Measurements from ENCODE around the gene C2orf69.

GRCh38 chr2:199923924-199924323, 12.8 kb downstream of the C2orf69 start:
- TF ChIP-seq EZH2 (IDR thresholded peaks at IDR 0.05; ENCODE audit: insufficient read depth, low read length) (no peak), CTCF (IDR thresholded peaks at IDR 0.05; ENCODE audit: insufficient read depth, low read depth, low read length) (no peak)

All from astrocyte (in vitro differentiated cells and primary cell).